ENCODE measurements around the gene PHLDB1.

- TF ChIP-seq, protein P1, sequence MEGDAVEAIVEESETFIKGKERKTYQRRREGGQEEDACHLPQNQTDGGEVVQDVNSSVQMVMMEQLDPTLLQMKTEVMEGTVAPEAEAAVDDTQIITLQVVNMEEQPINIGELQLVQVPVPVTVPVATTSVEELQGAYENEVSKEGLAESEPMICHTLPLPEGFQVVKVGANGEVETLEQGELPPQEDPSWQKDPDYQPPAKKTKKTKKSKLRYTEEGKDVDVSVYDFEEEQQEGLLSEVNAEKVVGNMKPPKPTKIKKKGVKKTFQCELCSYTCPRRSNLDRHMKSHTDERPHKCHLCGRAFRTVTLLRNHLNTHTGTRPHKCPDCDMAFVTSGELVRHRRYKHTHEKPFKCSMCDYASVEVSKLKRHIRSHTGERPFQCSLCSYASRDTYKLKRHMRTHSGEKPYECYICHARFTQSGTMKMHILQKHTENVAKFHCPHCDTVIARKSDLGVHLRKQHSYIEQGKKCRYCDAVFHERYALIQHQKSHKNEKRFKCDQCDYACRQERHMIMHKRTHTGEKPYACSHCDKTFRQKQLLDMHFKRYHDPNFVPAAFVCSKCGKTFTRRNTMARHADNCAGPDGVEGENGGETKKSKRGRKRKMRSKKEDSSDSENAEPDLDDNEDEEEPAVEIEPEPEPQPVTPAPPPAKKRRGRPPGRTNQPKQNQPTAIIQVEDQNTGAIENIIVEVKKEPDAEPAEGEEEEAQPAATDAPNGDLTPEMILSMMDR (IDR thresholded peaks at IDR 0.05; ENCODE audit: low read depth, low read length, missing input control) = no peak
- TF ChIP-seq NR2F2 (IDR thresholded peaks at IDR 0.05) (no peak), SP1 (IDR thresholded peaks at IDR 0.05) (no peak), MAX (IDR thresholded peaks at IDR 0.05) (no peak)
- TF ChIP-seq, protein P2, sequence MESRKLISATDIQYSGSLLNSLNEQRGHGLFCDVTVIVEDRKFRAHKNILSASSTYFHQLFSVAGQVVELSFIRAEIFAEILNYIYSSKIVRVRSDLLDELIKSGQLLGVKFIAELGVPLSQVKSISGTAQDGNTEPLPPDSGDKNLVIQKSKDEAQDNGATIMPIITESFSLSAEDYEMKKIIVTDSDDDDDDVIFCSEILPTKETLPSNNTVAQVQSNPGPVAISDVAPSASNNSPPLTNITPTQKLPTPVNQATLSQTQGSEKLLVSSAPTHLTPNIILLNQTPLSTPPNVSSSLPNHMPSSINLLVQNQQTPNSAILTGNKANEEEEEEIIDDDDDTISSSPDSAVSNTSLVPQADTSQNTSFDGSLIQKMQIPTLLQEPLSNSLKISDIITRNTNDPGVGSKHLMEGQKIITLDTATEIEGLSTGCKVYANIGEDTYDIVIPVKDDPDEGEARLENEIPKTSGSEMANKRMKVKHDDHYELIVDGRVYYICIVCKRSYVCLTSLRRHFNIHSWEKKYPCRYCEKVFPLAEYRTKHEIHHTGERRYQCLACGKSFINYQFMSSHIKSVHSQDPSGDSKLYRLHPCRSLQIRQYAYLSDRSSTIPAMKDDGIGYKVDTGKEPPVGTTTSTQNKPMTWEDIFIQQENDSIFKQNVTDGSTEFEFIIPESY (IDR thresholded peaks at IDR 0.05) = no peak
These were observed 86.8 kb downstream of the PHLDB1 start for GRCh38 chr11:118694185-118694584.
